GM10248 (cell line): Measurements from ENCODE around the gene MTARC1.

Experiments used
- CTCF ChIA-PET: fragments of 300-600 bp; sonication (Branson Sonifier 250); formaldehyde crosslinking; extraction: SDS; loops from one replicate; lab custom pipeline; 2021; ENCODE audit warnings: antibody characterized with exemption; lab: Yijun Ruan, JAX
- POLR2A ChIA-PET: fragments of 350-650 bp; sonication (Branson Sonifier 250); formaldehyde crosslinking; extraction: SDS; loops from one replicate; lab custom pipeline; 2020; ENCODE audit warnings: antibody characterized with exemption; lab: Yijun Ruan, JAX
- DNase-seq: peaks from one replicate; pipeline ENCODE4 v3.0.0; 2012; ENCODE audit errors: extremely low spot score
- TF ChIP-seq, protein P1 (sequence below): IDR thresholded peaks from 2 replicates; pipeline ENCODE4 v1.5.1; 2012; ENCODE audit warnings: mild to moderate bottlenecking, low read depth; ENCODE audit errors: extremely low read depth, missing control alignments, control extremely low read depth

The MTARC1 gene

DNA sequence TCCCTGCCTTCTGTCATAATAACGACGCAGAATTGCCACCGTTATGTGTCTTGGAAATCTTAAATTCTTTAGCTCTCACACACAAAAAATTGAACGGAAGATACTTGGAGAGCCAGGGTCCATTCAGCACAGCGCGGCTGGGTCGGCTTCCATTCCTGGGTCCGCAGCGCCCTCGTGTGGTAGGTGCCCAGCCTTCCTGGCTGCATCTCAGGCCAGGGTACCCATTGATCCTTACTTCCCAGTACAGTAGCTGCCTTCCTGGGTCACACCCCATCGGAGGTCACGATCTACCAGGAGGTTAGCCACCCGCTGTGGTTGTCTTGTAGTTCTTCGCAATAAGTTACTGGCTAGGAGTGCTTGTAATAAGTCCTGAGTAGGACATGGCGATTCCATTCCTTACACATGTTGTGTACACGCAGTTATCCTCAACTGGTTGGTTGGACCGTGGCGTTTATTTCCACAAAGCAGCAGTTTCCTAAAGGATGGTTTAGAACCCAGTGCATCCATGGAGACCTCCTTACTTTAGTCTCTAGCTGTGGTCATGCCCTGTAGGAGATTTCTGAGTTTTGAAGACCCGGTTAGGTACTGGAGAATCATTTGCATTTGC is 9.9 kb upstream of the MTARC1 start:
- CTCF ChIA-PET, result interaction anchor here (0.9 to 5.0 kb wide), 20 partner anchors 9 to 664 kb away, joined by 3 to 48 read pairs (median 5); partner anchors contain the start of gene MTARC1
- TF ChIP-seq, protein P1, sequence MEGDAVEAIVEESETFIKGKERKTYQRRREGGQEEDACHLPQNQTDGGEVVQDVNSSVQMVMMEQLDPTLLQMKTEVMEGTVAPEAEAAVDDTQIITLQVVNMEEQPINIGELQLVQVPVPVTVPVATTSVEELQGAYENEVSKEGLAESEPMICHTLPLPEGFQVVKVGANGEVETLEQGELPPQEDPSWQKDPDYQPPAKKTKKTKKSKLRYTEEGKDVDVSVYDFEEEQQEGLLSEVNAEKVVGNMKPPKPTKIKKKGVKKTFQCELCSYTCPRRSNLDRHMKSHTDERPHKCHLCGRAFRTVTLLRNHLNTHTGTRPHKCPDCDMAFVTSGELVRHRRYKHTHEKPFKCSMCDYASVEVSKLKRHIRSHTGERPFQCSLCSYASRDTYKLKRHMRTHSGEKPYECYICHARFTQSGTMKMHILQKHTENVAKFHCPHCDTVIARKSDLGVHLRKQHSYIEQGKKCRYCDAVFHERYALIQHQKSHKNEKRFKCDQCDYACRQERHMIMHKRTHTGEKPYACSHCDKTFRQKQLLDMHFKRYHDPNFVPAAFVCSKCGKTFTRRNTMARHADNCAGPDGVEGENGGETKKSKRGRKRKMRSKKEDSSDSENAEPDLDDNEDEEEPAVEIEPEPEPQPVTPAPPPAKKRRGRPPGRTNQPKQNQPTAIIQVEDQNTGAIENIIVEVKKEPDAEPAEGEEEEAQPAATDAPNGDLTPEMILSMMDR, result peak; percentile 93
- POLR2A ChIA-PET, result no interaction called here
- DNase-seq, result peak; percentile 75

DNA sequence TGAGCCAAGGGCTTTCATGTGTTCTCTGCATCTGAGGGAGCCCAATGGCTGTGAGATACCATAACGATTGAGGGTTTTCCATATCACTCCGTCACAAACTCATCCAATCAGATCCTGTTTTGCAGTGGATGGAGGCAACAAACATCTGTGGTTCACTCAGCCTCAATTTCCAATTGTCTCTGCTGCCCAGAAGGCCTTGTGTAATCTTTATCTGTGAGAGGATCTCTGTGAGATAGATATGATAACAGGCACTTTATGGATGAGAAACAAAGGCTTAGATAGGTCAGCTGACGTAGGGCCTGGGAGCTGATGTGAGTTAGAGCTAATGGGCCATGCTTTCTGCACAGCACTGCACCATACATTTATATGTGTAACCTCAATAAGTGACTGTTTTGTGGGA is 3.3 kb upstream of the MTARC1 start:
- POLR2A ChIA-PET, result no interaction called here
- DNase-seq, result no peak
- CTCF ChIA-PET, result interaction anchor here (0.7 to 1.8 kb wide), 3 partner anchors 8 to 19 kb away, joined by 3 to 5 read pairs (median 3); no protein-coding TSS in a partner anchor
- TF ChIP-seq, protein P1, result no peak

DNA sequence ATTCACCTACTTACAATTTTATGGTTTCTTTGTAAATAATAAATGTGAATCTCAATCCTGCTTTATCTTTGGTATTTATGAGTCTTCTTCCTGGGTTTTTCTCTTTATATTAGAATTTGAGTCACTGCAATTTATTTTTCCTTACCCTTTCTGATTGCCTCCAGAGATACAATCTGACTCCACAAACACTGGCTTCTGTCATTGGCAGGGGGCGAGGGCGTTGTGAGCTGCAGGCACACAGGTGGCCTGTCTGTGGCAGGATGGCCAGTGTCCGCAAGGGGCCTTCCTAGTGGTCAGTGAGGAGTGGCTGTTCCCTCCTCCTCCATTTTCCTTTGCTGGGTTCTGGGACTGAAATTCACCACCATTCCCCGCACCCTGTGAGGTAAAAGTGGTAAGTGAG is 2.0 kb upstream of the MTARC1 start:
- CTCF ChIA-PET, result interaction anchor here (2.6 kb wide), 1 partner anchor 8 kb away, joined by 12 read pairs; no protein-coding TSS in a partner anchor
- POLR2A ChIA-PET, result no interaction called here
- TF ChIP-seq, protein P1, result no peak
- no peak for DNase-seq

DNA sequence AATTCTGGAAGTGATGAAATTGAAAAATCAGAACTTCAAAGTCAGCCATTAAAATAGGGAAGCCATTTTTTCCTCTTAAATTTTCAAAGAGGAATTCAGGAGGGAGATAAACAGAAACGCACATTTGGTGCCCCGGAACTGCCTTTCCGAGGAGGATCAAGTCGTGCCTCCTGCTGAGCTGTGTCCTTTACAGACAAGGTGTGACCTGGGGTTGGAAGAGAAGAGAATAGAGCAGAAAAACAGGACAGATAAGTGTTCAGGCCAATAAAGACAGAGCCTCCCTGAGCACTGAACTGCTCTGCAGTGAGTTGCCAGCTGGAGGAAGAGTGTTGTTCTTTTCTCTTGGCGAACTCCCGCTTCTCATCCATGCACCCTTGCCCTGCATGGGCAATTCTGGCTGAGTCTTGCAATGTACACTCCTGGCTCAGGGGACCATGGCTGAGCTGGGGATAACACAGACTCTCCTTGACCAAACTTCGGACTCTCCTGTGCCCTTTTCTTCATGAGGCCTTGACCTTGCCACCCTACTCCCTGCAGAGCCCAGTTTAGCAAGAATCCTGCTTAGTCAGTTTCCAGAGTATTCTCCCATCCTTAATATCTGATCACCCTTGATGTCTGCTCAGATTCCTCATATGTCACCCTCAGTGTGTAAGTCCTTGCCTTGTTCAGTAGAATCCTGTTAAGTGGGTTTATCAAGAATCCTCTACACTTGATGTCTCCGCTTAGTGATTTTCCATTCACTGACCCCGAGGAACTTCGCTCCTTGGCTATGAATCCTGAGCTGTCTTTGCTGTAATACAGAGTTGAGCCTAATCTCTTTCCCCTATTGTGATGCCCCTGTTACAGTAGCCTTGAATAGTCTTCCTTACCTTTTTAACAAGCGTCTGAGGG is 1.3 kb upstream of the MTARC1 start:
- ChIA-PET POLR2A (no interaction called here), CTCF (interaction anchor here (1.1 to 2.6 kb wide), 3 partner anchors 9 to 17 kb away, joined by 3 to 12 read pairs (median 3); no protein-coding TSS in a partner anchor)
- TF ChIP-seq, protein P1, result no peak
- DNase-seq, result no peak

DNA sequence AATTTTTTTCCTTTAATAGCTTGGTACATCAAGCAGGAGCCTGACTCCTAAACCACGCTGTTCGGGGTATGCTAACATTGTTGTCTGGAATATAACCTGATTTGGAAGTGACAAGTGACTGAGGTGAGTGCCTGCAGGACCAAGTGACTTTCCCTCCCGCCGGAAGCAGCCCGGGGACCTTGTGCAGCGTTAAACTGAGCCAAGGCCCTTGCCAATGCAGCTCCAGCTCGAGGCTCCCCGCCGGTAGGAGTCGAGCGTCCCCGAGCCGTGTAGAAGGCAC is 716 bp upstream of the MTARC1 start:
- POLR2A ChIA-PET, result no interaction called here
- TF ChIP-seq, protein P1, result no peak
- CTCF ChIA-PET, result interaction anchor here (1.1 to 2.6 kb wide), 3 partner anchors 9 to 17 kb away, joined by 3 to 12 read pairs (median 3); no protein-coding TSS in a partner anchor
- DNase-seq, result no peak

DNA sequence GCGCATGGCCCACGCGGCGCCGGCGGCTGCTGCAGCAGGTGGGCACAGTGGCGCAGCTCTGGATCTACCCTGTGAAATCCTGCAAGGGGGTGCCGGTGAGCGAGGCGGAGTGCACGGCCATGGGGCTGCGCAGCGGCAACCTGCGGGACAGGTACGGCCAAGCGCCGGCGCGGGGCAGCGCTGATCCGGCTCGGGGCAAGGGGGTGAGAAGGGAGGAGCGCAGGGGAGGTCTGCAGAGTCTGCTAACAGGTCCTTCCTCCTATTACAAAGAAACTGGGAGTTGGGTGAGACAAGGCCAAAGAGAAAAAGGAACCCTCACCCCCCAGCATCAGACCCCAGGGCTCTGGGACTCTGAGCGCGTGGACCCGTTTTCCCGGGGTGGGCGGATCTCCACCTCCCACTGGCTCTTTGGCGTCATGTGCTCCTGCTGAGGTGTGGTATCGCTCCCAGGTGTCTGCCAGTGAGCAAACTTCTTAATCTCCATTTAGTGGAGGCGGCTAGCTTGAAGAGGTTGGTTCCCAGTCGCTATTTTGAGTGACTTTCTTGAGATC is 431 bp downstream of the MTARC1 start:
- ChIA-PET CTCF (interaction anchor here (1.5 to 2.6 kb wide), 3 partner anchors 10 to 490 kb away, joined by 4 to 12 read pairs (median 5); no protein-coding TSS in a partner anchor), POLR2A (no interaction called here)
- no peak for DNase-seq
- TF ChIP-seq, protein P1, result no peak
